ENCODE data around the gene DNAH9.

Gene DNAH9, protein sequence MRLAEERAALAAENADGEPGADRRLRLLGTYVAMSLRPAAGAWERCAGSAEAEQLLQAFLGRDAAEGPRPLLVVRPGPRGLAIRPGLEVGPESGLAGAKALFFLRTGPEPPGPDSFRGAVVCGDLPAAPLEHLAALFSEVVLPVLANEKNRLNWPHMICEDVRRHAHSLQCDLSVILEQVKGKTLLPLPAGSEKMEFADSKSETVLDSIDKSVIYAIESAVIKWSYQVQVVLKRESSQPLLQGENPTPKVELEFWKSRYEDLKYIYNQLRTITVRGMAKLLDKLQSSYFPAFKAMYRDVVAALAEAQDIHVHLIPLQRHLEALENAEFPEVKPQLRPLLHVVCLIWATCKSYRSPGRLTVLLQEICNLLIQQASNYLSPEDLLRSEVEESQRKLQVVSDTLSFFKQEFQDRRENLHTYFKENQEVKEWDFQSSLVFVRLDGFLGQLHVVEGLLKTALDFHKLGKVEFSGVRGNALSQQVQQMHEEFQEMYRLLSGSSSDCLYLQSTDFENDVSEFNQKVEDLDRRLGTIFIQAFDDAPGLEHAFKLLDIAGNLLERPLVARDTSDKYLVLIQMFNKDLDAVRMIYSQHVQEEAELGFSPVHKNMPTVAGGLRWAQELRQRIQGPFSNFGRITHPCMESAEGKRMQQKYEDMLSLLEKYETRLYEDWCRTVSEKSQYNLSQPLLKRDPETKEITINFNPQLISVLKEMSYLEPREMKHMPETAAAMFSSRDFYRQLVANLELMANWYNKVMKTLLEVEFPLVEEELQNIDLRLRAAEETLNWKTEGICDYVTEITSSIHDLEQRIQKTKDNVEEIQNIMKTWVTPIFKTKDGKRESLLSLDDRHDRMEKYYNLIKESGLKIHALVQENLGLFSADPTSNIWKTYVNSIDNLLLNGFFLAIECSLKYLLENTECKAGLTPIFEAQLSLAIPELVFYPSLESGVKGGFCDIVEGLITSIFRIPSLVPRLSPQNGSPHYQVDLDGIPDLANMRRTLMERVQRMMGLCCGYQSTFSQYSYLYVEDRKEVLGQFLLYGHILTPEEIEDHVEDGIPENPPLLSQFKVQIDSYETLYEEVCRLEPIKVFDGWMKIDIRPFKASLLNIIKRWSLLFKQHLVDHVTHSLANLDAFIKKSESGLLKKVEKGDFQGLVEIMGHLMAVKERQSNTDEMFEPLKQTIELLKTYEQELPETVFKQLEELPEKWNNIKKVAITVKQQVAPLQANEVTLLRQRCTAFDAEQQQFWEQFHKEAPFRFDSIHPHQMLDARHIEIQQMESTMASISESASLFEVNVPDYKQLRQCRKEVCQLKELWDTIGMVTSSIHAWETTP (N-terminal part only)

DNA sequence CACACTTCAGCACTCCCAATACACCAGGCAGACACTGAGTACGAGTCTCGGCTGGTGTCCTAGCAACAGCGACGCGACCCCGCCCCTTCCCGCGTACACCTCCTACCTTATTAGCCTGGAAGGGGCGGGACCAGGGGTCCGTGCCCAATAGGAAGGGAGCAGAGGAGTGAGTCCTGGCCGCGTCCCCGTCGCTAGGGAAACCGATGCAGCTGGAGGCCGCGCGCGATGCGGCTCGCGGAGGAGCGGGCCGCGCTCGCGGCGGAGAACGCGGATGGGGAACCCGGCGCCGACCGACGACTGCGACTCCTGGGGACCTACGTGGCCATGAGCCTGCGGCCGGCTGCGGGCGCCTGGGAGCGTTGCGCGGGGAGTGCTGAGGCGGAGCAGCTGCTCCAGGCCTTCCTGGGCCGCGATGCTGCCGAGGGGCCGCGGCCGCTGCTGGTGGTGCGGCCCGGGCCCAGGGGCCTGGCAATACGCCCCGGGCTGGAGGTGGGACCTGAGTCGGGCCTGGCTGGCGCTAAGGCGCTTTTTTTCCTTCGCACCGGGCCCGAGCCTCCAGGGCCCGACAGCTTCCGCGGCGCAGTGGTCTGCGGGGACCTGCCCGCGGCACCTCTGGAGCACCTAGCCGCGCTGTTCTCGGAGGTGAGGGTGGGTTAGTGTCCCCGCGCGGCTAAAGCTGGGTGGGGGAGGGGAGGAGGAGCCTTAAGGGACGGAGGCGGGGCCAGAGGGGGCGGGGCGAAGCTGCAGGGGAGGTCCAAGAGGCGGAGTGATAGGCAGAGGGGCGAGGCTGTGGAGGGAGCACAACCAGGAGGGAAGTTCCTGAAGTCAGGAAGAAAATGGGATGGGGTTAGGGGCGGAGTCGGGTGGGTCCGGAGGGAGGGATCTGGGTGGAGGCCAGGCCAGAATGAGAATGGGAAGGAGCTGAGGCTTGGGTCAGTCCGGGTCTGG is at the start of gene DNAH9:
Gene DNAH9, plus strand, starts transcription at position 197 of the 948 bp plus-strand sequence. Its CDS starts 29 bp downstream, at position 226.
- DNase-seq, result no peak

DNA sequence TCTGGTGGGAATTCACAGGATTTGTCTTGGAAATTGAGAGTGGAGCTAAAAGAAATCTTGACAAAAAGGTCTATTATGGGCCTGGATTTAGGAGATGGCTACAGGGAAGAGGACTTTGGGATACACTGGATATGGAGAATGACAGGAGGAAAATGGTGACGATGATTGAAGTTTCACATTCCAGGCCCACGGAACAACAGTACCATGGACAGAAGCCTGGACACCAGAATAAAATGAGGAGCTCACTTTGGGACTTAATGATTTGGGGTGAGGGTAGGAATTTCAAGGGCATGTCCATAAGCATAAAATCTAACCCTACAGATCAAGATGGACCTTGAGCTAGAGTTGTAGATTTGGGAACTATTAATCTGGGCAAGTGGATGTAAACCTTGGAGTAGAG is 47.8 kb upstream of the DNAH9 start:
- no peak for DNase-seq

- DNase-seq, result no peak
These were observed 46.8 kb upstream of the DNAH9 start for GRCh38 chr17:11551442-11551841.

- no peak for DNase-seq
These were observed 45.1 kb upstream of the DNAH9 start for GRCh38 chr17:11553135-11553534.

DNA sequence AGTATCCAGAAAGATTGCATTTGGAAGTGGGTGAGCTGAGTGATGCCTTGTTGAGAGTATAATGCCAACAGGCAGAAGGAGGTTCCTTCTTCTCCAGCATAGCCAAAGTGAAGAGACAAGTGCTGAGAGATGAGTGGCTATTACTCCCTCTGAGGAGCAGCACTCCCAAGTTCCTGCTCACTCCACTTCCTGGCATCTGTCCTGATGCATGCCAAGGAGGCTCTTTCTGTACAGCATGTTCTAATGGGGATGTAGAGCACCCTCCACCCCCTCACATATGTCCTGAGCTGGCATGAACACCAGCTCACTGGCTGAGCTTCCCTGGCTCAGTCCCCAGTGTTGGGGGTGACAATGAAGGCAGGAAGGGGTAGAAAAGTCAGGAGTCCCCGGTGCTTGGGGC is 44.2 kb upstream of the DNAH9 start:
- DNase-seq, result no peak

DNA sequence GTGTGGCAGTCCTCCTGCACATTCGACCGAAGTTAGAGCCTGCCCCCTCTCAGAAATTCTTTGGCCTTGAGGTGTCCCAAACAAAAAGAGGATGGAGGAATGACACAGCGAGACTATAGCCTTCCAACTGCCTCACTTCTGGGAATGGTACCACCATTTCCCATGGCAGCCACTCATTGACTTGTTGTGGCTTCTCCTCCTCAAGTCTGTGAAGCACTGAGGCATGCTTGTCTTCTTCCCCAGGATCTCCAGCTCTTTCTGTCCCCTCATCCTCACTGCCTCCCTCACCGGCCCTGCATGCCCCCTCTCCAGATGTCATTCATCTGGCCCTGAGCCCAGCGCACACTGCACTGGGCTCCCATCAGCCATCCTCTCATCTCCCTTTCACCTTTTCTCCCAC is 43.7 kb upstream of the DNAH9 start:
- DNase-seq, result no peak

DNA sequence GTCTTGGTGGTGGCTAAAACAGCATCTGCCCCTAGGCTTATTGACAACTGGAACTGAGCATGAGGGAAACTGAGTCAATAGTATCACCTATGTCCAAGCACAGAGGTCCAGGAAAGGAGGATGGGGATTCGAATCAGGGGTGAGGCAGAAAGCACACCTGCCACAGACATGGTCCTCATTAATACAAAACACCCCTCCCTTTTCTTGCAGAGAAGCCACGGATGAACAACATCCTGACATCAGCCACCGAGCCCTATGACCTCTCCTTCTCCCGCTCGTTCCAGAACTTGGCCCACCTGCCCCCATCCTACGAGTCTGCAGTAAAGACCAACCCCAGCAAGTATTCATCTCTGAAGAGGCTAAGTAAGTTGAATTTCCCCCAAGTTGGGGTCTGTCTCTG is 42.7 kb upstream of the DNAH9 start:
- no peak for DNase-seq

DNA sequence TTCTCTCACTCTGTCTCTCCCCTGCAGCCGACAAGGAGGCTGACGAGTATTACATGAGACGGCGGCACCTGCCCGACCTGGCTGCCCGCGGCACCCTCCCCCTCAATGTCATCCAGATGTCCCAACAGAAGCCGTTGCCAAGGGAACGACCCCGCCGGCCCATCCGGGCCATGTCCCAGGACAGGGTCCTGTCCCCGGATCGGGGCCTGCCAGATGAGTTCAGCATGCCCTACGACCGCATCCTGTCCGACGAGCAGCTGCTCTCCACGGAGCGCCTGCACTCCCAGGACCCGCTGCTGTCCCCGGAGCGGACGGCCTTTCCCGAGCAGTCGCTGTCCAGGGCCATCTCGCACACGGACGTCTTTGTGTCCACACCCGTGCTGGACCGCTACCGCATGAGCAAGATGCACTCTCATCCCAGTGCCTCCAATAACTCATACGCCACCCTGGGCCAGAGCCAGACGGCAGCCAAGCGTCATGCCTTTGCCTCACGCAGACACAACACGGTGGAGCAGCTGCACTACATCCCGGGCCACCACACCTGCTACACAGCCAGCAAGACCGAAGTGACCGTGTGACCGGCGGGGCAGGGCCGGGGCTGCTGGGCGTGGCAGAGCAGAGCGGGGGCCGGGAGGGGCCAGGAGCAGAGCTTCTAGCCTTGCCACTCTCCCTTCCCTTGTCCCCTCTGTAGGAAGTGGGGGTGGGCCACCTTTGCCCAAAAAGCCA is 40.4 kb upstream of the DNAH9 start:
- no peak for DNase-seq

DNA sequence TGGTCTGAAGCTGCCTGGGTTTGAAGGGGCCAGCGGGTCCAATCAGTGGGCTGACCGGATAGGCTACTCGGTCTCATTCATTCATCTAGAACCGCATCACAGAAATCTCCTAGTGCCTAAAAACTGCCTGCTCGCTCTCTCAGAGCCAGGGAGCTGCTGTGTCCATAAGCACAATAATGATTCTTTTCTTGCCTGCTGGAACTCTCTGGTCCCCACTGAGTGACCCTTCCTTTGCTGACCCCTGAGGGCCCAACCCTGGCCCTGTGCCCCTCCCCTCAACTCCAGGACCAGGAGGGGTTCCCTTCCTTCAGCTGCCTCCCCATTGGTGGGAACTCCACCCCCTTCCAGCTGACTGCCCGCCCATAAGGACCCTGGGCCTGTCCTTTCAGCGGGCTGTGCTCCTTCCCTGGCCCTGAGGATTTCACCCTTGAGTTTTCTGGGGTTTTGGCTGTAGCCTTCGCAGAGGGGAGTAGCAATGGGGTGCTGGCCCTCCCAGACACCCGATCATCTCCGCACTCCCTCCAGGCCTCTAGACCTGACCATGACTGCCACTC is 39.5 kb upstream of the DNAH9 start:
- no peak for DNase-seq

DNA sequence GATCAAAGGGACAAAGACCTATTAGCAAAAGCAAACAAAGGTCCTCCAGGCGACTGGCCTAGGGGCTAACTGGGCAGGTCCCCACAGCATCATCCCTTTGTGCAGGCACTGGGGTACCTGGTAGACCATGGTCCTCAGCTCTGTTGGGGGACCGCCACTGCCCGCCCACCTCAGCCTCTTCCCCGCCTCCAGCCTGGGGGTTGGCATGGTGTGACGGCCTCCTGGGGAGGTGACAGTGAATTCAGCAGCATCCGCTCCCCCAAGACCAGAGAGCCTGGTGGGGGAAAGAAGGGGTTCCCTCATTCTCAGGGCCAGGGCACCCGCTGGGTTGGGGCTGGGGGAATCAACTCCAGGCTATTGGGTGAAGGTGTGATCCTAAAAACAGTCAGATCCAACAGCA is 38.7 kb upstream of the DNAH9 start:
- DNase-seq, result no peak

- no peak for DNase-seq
These were observed 37.0 kb upstream of the DNAH9 start for GRCh38 chr17:11561281-11561680.

- no peak for DNase-seq
These were observed 36.6 kb upstream of the DNAH9 start for GRCh38 chr17:11561702-11562101.

DNA sequence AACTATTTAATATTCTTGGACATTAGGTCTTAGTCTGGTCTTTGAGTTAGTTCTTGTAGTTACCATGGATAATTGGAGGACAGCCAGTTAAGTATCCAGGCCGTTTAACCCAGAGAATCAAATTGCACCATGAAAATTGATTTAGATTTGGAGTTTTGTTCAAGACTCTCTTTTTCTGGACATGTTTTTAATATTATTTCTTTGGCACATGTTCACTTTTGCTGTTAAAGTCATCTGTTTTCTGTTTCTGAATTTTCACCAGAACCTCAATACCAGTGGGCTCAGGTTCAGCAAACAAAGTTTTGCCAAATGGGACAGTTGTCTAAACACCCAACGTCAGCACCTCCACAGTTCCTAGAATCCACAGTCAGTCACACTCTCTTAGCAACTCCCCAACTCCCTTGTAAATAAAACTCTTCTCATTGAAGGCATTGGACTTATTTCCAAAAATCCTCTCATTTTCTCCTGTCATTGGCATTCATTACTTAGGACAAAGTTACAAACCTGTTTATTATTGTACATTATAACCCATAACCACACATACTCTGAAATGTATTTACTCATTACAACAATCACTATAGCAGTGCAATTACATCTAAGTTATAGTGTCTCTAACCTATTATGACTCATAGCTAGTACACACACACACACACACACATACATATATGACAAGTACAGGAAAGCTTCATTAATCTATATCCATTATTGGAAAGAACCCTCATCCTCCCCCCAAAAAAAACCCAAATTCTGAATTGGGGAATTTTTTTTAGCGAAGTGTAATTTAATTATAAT is 33.5 kb upstream of the DNAH9 start:
- DNase-seq, result no peak

DNA sequence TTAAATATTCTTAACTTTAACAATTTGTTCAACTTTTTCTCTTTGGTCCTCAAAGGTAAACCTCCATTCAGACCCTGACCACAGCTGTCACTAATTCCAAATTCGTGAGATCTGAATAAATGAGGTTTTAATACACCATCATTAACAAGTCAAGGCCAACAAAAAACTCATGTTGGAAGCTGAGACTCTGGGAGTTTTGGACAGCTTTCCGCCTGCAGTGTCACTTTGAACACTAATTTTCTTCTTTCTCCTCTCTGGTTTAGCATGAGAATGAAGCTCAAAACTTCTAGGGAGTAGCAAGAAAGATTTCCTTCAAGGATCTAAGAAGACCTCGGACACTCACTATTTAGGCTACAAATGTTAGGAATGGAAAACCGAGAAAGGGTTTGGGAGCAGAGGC is 32.7 kb upstream of the DNAH9 start:
- DNase-seq, result no peak

DNA sequence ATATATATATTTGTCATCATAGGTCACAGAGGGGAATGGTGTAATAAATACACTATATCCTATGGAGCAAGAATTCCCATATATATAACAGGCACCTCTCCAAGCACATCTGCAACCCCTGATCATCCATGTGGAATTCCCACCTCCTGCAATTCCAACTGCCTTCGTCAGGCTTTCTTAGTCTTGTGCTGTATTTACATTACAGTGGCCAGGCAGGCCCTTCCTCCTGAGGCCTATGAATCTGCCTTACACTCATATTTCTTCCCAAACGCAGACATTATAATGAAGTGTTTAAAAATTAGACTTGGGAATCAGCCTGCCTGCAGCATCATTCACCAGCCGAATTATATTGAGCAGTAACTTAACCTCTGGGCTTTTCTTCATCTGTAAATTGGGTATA is 19.3 kb upstream of the DNAH9 start:
- no peak for DNase-seq

- no peak for DNase-seq
These were observed 17.6 kb upstream of the DNAH9 start for GRCh38 chr17:11580677-11581076.

DNA sequence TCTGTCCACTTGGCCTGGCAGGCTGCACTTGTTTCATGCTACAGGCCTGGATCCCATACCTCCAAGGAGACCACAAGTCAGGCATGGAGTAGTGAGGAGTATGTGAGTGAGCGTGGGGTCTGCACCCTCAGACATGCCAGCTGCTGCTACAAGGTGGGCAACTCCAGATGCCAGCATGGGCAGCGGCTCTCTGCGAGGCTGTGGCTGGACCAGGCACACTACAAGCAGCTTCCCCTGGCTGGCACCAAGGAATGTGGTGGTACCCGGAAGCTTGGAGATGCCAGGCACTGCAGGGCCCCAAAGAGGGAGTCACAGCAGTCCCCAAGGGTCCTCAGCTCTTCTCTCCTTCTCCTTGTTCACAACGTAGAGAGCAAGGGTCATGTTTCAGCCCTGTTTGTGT is 16.1 kb upstream of the DNAH9 start:
- DNase-seq, result no peak

- no peak for DNase-seq
These were observed 14.8 kb upstream of the DNAH9 start for GRCh38 chr17:11583306-11583992.

GRCh38 chr17:11589716-11590115 is 8.6 kb upstream of the DNAH9 start:
- DNase-seq, result no peak

Measured in NCI-H2107 (cell line).